Endothelial cell of umbilical vein (primary cell): ENCODE data around the gene C16orf87. TPM values are rescaled to one million over a fixed set of nuclear protein-coding genes. Genes with fewer than 3 reads are reported as not detected.

Experiments used
- BruUV-seq: library from RNA; stranded (reverse); fragments of 400-500 nt; replicated peaks from 2 replicates; lab custom pipeline; 2021; lab: Mats Ljungman, UMichigan
- CTCF ChIA-PET: fragments of 300-600, 350-600 bp; sonication (Branson Sonifier 250); formaldehyde crosslinking; loops from one replicate; lab custom pipeline; 2021; ENCODE audit warnings: antibody characterized with exemption, inconsistent platforms; lab: Charles Lee
- POLR2A ChIA-PET: fragments of 300-600, 350-600 bp; sonication (Branson Sonifier 250); formaldehyde crosslinking; loops from one replicate; lab custom pipeline; 2021; ENCODE audit warnings: antibody characterized with exemption, inconsistent platforms; lab: Charles Lee
- DNase-seq: peaks from one replicate; pipeline ENCODE4 v3.0.0-alpha.2; 2011; ENCODE audit warnings: low read depth, low spot score
- FAIRE-seq: peaks from 2 replicates; lab custom pipeline; 2011; peaks lifted over from hg19 to GRCh38; lab: Jason Lieb, UNC
- H2AFZ ChIP-seq: 2 replicates; pipeline ENCODE4 v1.6.0; 2012; ENCODE audit warnings: low read depth, low read length, control low read depth, inconsistent platforms
- H3K27ac ChIP-seq: 2 replicates; pipeline ENCODE4 v1.5.1; 2011; ENCODE audit warnings: low read depth, mild to moderate bottlenecking, control low read depth, low read length, moderate library complexity; ENCODE audit not compliant: insufficient read depth
- H3K27me3 ChIP-seq, 2 experiments: 2 replicates each; pipeline versions ENCODE4 v1.6.0 to v1.6.1; 2011; ENCODE audit warnings: low read length in 2 of 2, mixed read lengths in 1 of 2; ENCODE audit not compliant: control insufficient read depth in 2 of 2, insufficient read depth in 2 of 2
- H3K36me3 ChIP-seq, 2 experiments: 2 replicates in 1 of 2; 3 replicates in 1 of 2; pipeline ENCODE4 v1.5.1; 2011; ENCODE audit warnings: low read length in 2 of 2, mild to moderate bottlenecking in 1 of 2, moderate library complexity in 1 of 2; ENCODE audit not compliant: control insufficient read depth in 2 of 2, insufficient read depth in 2 of 2; ENCODE audit errors: extremely low read depth in 1 of 2
- H3K4me1 ChIP-seq: 3 replicates; pipeline ENCODE4 v1.5.1; 2011; ENCODE audit warnings: mild to moderate bottlenecking, low read length; ENCODE audit not compliant: control insufficient read depth, insufficient read depth; ENCODE audit errors: extremely low read depth
- H3K4me2 ChIP-seq: 2 replicates; pipeline ENCODE4 v1.6.1; 2011; ENCODE audit warnings: low read length, control low read depth, mixed read lengths; ENCODE audit not compliant: insufficient read depth
- H3K4me3 ChIP-seq, 3 experiments: fragments of 200-600 bp in 1 of 3; sonication (generic), shearing (Covaris generic) in 1 of 3; replicated peaks in 1 of 3; 2 replicates each; pipeline ENCODE4 v1.5.1; 2011 to 2016; ENCODE audit warnings: control low read depth in 3 of 3, low read length in 3 of 3, mild to moderate bottlenecking in 2 of 3, inconsistent platforms in 1 of 3, low read depth in 1 of 3, moderate library complexity in 1 of 3; ENCODE audit not compliant: insufficient read depth in 1 of 3
- H3K79me2 ChIP-seq: 2 replicates; pipeline ENCODE4 v1.6.0; 2012; ENCODE audit warnings: low read length, inconsistent platforms; ENCODE audit not compliant: control insufficient read depth, insufficient read depth
- H3K9ac ChIP-seq: replicated peaks from 2 replicates; pipeline ENCODE3; 2011; ENCODE audit warnings: low read length, control low read depth; ENCODE audit not compliant: insufficient read depth; ENCODE audit errors: extremely low read depth
- H3K9me1 ChIP-seq: replicated peaks from 3 replicates; pipeline ENCODE4 v1.6.0; 2011; ENCODE audit warnings: mild to moderate bottlenecking, low read length; ENCODE audit not compliant: control insufficient read depth, insufficient read depth; ENCODE audit errors: extremely low read depth
- H3K9me3 ChIP-seq: replicated peaks from 2 replicates; pipeline ENCODE4 v1.5.1; 2012; ENCODE audit warnings: low read length, inconsistent platforms; ENCODE audit not compliant: control insufficient read depth, insufficient read depth
- H4K20me1 ChIP-seq: replicated peaks from 2 replicates; pipeline ENCODE3; 2011; ENCODE audit warnings: mild to moderate bottlenecking, low read length; ENCODE audit not compliant: control insufficient read depth, insufficient read depth; ENCODE audit errors: extremely low read depth
- CTCF ChIP-seq, 2 donors: IDR thresholded peaks; 1 replicate in 1 of 2; 2 replicates in 1 of 2; pipeline ENCODE4 v1.5.1; 2011; ENCODE audit warnings: low read length in 2 of 2, mild to moderate bottlenecking in 2 of 2, moderate library complexity in 2 of 2, control low read depth in 1 of 2, inconsistent platforms in 1 of 2, low read depth in 1 of 2; ENCODE audit not compliant: insufficient read depth in 1 of 2; ENCODE audit errors: extremely low read depth in 1 of 2
- FOS ChIP-seq: IDR thresholded peaks from 2 replicates; pipeline ENCODE4 v1.6.1; 2011; ENCODE audit warnings: mild to moderate bottlenecking, low read length, moderate library complexity, borderline replicate concordance; ENCODE audit not compliant: insufficient read depth
- JUN ChIP-seq: IDR thresholded peaks from 2 replicates; pipeline ENCODE4 v1.6.1; 2011; ENCODE audit warnings: borderline replicate concordance, low read depth; ENCODE audit not compliant: insufficient read length, insufficient read depth
- MAX ChIP-seq: IDR thresholded peaks from 2 replicates; pipeline ENCODE4 v1.6.1; 2011; ENCODE audit not compliant: insufficient read depth, insufficient read length
- MYC ChIP-seq: IDR thresholded peaks from one replicate; pipeline ENCODE4 v1.6.1; 2011; ENCODE audit warnings: mild to moderate bottlenecking, low read depth, low read length
- POLR2AphosphoS5 ChIP-seq: IDR thresholded peaks from 2 replicates; pipeline ENCODE4 v1.6.1; 2012; ENCODE audit warnings: low read depth, mild to moderate bottlenecking, control low read depth, low read length, moderate library complexity; ENCODE audit not compliant: insufficient read depth
- dilution Hi-C: fragments of 300-500 bp; cut with MboI; formaldehyde crosslinking; loops from one replicate; pipeline ENCODE4 v1.15.0; 2019; ENCODE audit warnings: low sequenced_read_pairs; ENCODE audit not compliant: extremely low pct_ligation_motif_present
- intact Hi-C: fragments of 100-400 bp; cut with micrococcal nuclease; formaldehyde crosslinking; loops from one replicate; pipeline ENCODE4 v1.10.0; 2022
- polyA plus RNA-seq, 4 experiments: library from polyadenylated mRNA; depleted of rRNA in 3 of 4; stranded (reverse) in 3 of 4; unstranded in 1 of 4; fragments of >200 nt; gene quantifications; 2 replicates each; pipeline versions ENCODE4 v1.2.1 to v1.2.3, GENCODE V29; 2011 to 2012; ENCODE audit warnings: missing spikeins in 1 of 4
- total RNA-seq: library from RNA; stranded (reverse); gene quantifications from 2 replicates; pipeline ENCODE4 v1.2.3, GENCODE V29; 2021

C16orf87 gene
- total and polyA plus RNA-seq, 2 donors (not counting 3 experiments of a cell fraction or from before 2014, with no cell fraction given), result 2.4 to 8.5 TPM

- H3K4me1 ChIP-seq, result peaks cover 23% of the 10 kb centered on the region
- no peak overlapping the region for H2AFZ ChIP-seq
- no peaks in the 10 kb centered on the region for H3K36me3 ChIP-seq
- CTCF ChIA-PET, result interaction anchor here (0.8 to 3.0 kb wide), 6 partner anchors 13 to 1338 kb away, joined by 3 to 20 read pairs (median 3); no protein-coding TSS in a partner anchor
- intact Hi-C loops (no loop called here), dilution Hi-C loops (no loop called here)
- H3K9ac ChIP-seq, result peak overlapping the region; percentile 9
- no peaks in the 10 kb centered on the region for H3K27me3 ChIP-seq
- H3K9me3 ChIP-seq, result no peaks in the 10 kb centered on the region
- peaks cover 46% of the 10 kb centered on the region for H3K79me2 ChIP-seq
- H3K27ac ChIP-seq, result no peak overlapping the region
- TF ChIP-seq MAX, result no peak
- no peak for TF ChIP-seq FOS
- TF ChIP-seq POLR2AphosphoS5, result no peak
- TF ChIP-seq JUN, result peak; percentile 13
- TF ChIP-seq CTCF (IDR thresholded peaks at IDR 0.05; ENCODE audit: extremely low read depth in 1 of 2, insufficient read depth in 1 of 2, low read depth in 1 of 2, low read length in 2 of 2), result no peak
- no peak for TF ChIP-seq MYC
- POLR2A ChIA-PET, result no interaction called here
- FAIRE-seq (no peak), DNase-seq (peak; percentile 29)
- no peaks in the 10 kb centered on the region for H3K9me1 ChIP-seq
- no TSS peak for BruUV-seq
- H3K4me2 ChIP-seq, result peak overlapping the region; percentile 50
- H4K20me1 ChIP-seq, result no peaks in the 10 kb centered on the region
- H3K4me3 ChIP-seq, result no peak overlapping the region
Measured at GRCh38 chr16:46826631-46827030, 4.3 kb downstream of the C16orf87 start.
